Kidney tubule cell (primary cell): Measurements from ENCODE around the gene MCM3AP.
"Not testable (repeated sequence)": the region's sequence is repeated elsewhere in the genome, so short reads cannot be mapped to it uniquely, and the experiment has no call there.

ENCODE experiments used
- DNase-seq: peaks from one replicate; pipeline ENCODE4 v3.0.0-alpha.2; 2018; ENCODE audit warnings: low spot score

MCM3AP gene

DNA sequence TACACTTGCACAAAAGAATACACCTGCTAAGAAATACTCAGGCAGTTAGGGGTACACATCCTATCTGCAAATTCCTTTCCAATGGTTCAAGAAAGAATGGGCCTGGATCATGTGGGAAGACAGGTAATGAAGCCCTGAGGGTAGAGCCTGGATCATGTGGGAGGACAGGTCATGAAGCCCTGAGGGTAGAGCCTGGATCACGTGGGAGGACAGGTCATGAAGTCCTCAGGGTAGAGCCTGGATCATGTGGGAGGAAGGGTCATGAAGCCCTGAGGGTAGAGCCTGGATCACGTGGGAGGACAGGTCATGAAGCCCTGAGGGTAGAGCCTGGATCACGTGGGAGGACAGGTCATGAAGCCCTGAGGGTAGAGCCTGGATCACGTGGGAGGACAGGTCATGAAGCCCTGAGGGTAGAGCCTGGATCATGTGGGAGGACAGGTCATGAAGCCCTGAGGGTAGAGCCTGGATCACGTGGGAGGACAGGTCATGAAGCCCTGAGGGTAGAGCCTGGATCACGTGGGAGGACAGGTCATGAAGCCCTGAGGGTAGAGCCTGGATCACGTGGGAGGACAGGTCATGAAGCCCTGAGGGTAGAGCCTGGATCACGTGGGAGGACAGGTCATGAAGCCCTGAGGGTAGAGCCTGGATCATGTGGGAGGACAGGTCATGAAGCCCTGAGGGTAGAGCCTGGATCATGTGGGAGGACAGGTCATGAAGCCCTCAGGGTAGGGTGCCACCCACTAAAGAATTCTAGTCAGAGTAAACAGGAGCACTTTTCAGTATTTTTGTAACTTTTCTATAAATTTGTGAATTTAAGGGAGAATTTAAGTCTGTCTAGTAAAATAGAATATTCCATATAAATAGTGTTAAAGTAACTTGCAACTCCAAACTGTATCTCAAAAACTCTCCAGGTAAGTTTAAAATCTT lies 84.3 kb downstream of the MCM3AP start:
- DNase-seq: not testable (repeated sequence)

DNA sequence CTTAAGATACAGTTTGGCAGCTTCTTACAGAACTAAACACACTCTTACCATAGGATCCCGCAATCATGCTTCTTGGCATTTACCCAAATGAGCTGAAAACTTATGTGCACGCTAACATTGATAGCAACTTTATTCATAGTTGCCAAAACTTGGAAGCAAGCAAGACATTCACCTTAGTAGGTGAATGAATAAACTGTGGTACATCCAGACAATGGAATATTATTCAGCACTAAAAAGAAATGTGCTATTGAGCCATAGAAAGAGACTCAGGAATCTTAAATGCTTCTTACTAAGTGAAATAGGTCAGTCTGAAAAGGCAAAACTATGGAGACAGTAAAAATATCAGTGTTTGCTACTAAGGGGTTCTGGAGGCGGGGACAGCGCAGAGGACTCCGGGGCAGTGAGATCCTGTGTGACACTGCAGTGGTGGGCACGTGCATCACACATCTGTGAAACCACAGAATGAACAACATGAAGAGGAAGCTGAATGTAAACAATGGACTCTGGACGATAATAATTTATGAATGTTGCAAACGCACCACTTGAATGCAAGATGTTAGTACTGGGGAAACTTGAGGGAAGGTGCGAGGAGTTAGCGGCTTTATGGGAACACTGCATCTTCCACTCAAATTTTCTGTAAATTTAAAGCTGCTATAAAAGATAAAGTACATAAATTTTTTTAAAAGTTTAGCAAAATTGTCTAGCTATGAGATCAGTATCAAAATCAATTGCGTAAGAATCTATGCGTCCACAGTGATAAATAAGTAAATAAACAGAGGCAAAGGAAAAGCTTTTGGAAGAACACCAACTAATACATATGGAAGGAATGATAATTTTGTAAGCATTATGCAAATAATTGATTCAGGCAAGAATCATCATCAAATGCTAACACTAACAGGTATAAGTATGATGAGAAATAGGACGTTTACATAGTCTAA lies 85.7 kb downstream of the MCM3AP start:
- no peak for DNase-seq

DNA sequence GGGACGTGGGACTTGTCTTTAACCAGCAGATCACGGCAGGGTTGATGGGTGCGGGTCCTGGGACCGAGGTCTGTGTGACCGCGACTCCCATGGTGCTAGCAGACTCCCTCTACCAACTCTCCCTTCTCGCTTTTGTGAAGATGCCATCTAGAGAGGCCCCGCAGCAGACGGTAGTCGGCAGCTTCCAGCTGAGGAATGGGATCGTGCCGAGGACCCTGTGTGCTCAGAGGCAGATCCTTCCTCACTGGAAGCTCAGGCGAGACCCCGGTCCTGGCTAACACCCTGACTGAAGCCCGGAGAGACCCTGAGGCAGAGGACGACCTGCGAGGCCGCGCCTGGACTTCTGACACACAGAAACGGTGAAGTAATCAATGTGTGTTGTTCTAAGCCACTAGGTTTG lies 88.7 kb downstream of the MCM3AP start:
- no peak for DNase-seq

DNA sequence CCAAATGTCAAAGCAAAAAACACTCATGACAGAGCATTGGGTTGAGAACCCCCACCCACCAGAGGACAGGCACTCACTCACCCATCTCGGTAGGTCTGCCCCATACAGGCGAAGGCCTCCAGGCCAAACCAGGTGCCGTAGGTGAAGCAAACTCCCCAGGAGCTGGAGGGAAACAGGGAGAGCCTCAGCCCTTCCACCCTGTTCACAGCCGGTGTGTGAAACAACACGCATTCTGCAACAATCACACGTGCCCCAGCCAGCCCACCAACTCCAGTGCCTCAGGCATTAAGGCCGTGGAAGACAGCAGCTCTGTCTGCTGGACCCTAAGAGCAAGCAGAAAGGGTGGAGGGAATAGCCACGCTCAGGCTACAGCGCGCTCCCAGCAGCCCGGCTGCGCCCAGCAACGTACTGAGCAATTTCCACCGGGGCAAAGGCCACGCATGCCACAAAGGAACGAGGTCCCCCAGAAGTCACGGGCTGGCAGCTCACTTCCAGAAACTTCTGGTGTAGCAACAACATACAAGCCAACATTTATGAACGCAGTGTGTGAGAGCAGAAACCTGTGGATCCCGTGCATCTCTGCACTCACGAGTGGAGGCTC lies 89.7 kb downstream of the MCM3AP start:
- DNase-seq: no peak

DNA sequence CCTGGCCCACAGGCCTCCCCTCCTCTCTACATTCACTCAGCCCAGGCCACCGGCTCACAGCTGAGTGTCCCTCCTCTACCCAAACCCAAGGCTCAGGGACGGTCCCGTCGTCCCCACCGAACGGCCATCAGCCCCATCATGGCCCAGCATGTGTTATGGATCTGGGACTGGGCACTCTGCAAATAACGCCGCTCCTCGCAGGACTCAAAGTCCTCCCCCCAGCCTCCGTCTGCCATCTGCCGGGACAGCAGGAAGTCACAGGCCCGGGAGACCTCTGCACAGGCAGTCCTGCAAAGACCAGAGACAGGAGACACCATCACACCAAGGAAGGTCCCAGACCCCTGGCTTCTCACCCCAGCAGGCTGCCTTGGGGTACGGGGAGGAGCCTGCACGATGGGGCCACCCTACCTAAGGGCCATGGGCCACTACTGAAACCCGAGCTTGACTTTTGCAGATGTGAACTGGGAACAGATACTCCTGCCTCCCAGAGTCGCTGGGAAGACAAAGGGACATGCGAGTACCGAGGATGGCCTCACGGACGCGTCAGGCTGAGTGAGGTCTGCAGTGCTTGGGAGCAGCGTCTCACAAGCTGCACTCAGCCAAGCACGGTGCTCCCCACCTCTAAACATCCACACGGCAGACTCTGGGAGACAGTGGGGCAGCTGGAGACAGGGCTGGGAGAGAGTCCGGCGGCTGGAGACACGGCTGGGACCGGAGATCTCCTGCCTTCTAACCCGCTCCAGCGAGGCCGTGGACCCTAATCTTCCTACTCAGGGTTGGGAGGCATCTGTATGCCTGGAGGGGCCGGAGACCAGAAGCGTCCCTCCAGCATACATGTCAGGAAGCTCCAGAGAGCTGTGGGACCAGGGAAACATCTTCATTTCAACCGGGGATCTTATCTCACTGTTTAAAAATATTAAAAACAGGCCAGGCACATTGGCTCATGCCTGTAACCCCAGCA lies 90.8 kb downstream of the MCM3AP start:
- DNase-seq: no peak

DNA sequence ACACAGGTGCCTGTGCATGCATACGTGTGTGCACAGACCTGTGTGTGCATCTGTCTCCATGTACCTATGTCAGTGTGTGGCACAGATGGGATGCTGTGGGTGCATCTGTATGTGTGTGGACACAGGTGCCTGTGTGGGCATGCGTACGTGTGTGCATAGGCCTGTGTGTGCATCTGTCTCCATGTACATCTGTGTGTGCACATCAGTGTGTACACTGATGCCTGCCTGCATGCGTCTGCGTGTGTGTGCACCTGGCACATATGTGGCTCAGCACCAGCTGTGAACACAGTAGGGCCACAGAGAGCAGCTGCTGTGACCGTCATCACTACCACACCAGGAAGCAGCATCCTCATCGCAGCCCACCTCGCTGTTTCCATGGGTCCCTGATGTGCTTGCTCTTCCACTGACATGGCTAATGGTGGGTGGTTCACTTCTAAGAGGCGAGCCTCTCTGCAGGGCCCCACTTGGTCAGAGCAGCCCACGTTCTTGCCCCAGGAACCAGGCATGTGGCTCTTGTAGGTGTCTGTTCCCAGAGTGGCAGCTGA lies 91.5 kb downstream of the MCM3AP start:
- no peak for DNase-seq

DNA sequence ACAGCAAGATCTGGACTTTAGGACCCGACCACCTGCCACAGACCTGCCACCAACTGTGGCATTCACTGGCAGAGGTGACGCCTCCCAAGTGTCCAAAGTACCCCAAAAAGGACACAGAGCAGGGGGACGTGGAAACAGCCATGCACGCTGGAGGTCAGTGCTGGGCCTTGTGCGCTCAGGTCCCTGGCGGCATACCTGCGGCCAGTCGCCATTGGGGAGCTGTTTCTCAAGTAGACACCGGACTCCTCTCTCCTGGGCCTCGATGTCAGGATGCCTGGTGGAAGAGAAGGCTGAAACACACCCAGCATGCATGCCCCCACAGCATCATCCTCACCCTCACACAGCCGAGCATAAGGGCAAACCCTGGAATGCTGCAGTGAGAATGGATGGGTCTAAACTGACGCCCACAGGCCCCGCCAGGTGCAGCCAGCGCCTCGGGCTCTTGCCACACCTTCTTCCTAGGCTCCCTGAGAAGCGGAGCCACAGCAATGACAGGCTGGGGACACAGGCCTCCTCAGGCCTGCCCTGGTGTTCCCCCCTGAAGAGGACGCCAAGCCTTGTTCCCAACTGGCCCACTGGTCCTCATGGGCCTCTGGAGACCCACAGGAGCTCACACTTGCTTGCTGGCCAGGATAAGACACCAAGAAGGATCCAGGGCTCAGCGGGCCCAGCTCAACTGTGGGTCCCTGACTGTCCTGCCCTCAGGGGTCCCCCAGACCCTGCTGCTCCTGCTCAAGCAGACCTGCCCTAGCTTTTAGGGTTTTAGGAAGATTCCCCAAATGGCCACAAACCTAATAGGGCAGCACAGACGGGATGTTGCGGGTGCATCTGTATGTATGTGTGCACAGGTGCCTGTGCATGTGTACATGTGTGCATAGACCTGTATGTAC lies 93.5 kb downstream of the MCM3AP start:
- no peak for DNase-seq

DNA sequence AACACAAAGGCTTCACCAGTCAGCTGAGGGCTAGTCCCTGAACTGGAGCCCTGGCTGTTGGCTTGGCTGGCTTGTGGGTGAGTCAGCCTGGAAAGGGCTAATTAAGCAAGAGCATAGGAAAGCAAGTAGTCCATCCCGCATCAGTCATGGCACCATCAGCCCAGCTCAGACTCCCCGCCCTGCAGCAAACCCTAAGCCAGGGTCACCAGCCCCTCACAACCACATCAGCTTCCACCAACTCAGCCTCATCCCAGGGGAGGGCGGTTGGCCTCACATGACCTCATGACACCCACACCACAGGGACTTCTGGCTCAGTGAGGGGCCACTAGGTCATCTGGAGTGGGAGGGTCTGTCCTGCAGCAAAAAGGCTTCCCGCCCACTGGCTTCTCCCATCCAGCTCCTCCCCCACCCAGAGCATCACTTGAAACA lies 94.1 kb downstream of the MCM3AP start:
- DNase-seq: peak; percentile 53

DNA sequence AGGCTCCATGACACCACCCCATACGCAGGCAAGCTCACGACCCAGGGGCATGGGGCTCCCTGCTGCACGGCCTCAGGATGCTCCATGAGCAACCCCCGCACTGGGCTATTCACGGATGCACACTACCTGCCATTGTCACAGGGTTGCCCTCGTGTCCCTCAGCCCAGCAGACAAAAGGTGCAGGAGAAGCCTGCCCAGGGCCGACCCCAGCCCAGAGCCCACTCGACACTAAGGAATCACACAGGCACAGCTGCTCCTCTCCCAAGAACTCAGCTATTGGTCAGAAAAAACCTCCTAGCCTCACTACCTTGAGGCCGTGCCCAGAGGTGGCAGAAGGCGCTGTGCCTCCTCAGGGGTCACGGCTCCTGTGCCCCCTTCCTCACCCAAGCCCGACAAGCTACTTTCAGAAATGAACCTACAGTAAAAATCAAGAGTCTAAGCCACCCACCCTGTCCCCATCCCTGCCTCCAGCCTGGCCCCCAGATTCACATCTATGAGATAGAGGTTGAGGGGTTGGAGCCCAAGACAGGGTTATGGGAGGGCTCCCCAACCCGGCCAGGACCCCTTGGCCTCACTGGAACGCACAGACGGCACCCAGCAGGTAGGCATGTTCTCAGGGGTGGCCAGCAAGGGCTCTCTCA lies 94.8 kb downstream of the MCM3AP start:
- DNase-seq: no peak

DNA sequence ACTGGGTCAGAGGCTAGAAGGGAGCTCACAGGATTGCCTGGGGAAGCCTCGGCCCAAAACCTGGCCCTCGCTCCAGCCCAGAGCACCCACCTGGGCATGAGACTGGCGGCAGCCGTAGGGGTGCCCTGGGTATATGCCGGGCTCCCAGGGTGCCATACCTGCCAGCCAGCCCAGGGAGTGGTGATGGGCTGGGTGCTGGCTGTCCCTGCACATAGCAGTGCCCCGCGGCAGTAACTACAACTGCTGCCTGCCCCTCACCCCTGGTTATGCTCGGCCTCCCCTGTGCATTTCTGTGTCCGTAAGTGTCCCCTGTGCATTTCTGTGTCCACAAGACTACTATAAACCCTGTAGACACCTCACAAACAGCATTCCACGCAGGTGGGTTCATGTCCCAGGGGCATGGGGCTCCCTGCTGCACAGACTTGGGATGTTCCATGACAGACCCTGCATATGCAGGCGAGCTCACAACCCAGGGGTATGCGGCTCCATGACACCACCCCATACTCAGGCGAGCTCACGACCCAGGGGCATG lies 95.4 kb downstream of the MCM3AP start:
- DNase-seq: no peak

DNA sequence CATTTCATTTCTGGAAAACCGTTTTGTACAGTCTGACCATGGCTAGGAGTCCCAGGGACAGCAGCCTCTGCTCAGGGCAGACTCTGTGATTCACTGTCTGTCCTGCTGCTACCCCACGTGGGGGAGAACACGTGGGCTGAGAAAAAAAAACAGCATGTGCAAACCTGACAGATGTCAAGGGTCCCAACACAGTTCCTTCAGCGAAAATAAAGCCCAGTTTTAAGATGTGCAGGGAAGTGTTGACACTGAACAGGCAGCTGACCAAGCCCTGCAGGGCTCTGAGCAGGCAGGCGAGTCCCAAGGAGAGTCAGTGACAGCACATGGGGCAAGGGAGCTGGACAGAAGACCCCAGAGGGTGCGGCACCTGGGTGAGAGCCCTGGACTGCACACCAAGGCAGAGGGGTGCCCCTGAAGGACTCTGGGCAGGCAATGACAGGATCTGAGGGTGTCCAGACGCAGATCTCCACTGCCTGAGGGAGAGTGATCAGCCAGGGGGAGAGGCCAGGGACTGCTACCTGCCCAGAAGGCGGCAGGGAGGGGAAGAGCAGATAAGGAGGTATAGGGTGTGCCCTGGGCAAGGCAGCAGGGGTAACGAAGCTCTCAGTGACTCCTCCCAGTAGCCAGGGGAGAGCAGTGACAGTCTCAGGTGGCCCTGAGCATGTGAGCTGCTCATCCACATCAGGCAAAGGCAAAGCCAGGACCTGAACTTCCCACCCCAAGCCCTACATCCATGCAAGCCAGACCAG lies 96.0 kb downstream of the MCM3AP start:
- DNase-seq: no peak

DNA sequence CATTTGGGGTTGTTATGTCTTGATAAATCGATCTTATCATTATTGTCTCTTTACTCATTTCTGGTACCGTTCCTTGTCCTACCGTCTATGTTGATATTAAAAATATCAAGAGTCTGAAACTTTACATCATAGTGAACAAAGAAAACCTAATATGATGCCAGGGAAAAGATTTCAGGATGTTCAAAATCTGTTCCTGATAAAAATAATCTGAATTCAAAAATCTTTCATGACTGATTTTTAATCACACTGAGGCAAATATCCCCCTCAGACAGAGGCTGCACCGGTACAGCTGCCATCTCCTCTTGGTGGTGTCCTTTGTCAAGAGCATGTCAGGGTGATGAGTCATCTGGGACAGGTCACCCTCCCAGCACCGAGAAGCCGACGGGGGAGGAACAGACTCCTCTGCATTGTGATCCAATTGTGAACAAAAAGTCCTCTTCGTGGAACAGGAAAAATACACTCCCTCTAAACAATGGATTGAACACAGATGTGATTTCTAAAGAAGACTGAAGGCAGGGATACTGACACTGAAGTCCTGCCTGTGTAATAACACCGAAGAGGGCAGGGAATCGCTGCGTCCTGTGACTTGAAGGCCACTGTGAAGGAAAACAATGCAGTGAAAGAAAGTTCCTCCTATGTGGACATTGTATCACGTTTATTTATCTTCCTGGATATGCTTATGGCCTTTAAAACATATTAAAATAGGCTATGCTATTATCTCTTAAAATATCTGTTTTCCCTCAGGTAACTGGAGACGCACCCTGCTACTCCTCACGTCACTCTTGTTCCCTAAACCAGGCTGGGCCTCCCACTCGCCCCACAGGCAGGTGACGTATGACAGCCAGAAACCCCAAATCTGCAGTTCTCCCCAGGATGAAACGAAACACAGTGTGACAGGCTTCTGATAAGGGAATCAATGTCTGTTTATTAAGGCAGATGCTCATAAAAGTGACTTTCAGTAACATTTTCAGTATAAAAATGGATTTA lies 96.9 kb downstream of the MCM3AP start:
- peak; percentile 77 for DNase-seq

DNA sequence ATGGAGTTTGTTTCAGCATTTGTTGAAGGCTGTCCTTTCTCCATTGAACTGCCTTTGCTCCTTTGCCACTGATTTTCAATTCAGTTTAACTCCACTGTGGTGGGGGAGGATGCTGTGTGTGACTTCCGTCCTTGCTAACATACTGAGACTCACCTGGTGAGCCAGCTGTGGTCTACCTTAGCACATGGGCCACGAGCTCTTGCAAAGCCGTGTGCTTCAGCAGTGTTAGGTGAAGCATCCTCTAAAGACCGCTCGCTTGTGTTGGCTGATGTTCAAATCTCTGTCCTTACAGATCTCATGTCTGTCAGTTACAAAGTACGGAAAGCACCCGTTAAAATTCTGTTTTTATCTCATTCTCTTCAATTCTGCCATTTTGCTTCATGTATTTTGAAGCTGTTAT lies 97.6 kb downstream of the MCM3AP start:
- DNase-seq: no peak

DNA sequence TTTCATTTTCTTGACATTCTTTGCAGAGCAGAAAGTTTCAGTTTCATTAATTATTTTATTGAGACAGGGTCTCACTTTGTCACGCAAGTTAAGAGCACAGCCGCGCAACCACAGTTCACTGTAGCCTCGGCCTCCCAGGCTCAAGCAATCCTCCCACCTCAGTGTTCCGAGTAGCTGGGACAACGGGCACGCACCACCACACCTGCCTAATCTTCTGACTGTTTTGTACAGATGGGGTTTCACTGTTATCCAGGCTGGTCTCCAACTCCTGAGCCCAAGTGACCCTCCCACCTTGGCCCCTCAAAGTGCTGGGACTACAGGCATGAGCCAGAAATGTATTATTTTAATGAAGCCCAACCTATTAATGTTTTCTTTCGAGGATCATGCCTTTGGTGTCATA lies 98.2 kb downstream of the MCM3AP start:
- no peak for DNase-seq

DNA sequence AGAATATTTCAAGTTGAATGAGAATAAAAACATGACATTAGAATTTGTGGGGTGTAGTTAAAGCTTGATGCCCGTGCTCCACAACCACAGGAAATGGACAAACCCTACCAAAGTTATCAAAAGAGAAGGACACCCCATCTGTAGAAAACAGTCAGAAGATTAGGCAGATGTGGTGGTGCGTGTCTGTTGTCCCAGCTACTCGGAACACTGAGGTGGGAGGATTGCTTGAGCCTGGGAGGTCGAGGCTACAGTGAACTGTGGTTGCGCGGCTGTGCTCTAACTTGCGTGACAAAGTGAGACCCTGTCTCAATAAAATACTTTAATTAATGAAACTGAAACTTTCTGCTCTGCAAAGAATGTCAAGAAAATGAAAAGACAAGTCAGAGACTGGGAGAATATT lies 99.7 kb downstream of the MCM3AP start:
- no peak for DNase-seq
